IgD-negative memory B cell (primary cell): ENCODE measurements around the gene GPC5. TPM values are rescaled to one million over a fixed set of nuclear protein-coding genes. Genes with fewer than 3 reads are reported as not detected.
A peak's percentile ranks its signal among the peaks of the same experiment; 100 is the strongest.

Experiments used
- H3K27ac Mint-ChIP-seq, 3 donors: one replicate each; pipeline ENCODE4 v1.8.0; 2020 to 2022; ENCODE audit warnings: mild to moderate bottlenecking in 3 of 3, mixed read lengths in 3 of 3, moderate library complexity in 1 of 3
- H3K27me3 Mint-ChIP-seq: one replicate; pipeline ENCODE4 v1.8.0; 2021; ENCODE audit warnings: mixed read lengths
- H3K36me3 Mint-ChIP-seq: one replicate; pipeline ENCODE4 v1.8.0; 2020; ENCODE audit warnings: mild to moderate bottlenecking, mixed read lengths
- H3K4me1 Mint-ChIP-seq, 3 donors: one replicate each; pipeline ENCODE4 v1.8.0; 2020 to 2022; ENCODE audit warnings: mixed read lengths in 3 of 3, mild to moderate bottlenecking in 1 of 3
- H3K4me3 Mint-ChIP-seq, 4 donors: one replicate each; pipeline ENCODE4 v1.8.0; 2020 to 2022; ENCODE audit warnings: mild to moderate bottlenecking in 4 of 4, mixed read lengths in 4 of 4, moderate library complexity in 3 of 4
- H3K9me3 Mint-ChIP-seq, 3 donors: one replicate each; pipeline ENCODE4 v1.8.0; 2020 to 2021; ENCODE audit warnings: mixed read lengths in 3 of 3, mild to moderate bottlenecking in 1 of 3
- polyA plus RNA-seq: library from polyadenylated mRNA; unstranded; fragments of 300-500 nt; fragmentation: Illumina TruSeq; gene quantifications from one replicate; pipeline ENCODE4 v1.2.3, GENCODE V29; 2021

Gene GPC5
- polyA plus RNA-seq, 1 donor from 2014 or later, result 0.24 TPM

GRCh38 chr13:92564942-92565341 lies 1166.5 kb downstream of the GPC5 start:
- Mint-ChIP-seq H3K36me3 (no peaks in the 10 kb centered on the region), H3K27ac (no peak overlapping the region), H3K9me3 (peaks cover 0 to 3% (median 0%) of the 10 kb centered on the region in 3 donors), H3K4me1 (no peaks in the 10 kb centered on the region), H3K4me3 (no peak overlapping the region), H3K27me3 (no peaks in the 10 kb centered on the region)

GRCh38 chr13:92566767-92567166 lies 1168.3 kb downstream of the GPC5 start:
- Mint-ChIP-seq H3K4me1 (no peaks in the 10 kb centered on the region), H3K9me3 (peaks cover 0 to 3% (median 0%) of the 10 kb centered on the region in 3 donors), H3K27me3 (no peaks in the 10 kb centered on the region)

GRCh38 chr13:92572190-92572589 lies 1173.8 kb downstream of the GPC5 start:
- Mint-ChIP-seq H3K9me3 (peaks cover 0 to 6% (median 0%) of the 10 kb centered on the region in 3 donors), H3K27ac (no peak overlapping the region), H3K4me1 (no peaks in the 10 kb centered on the region), H3K27me3 (no peaks in the 10 kb centered on the region), H3K4me3 (no peak overlapping the region), H3K36me3 (no peaks in the 10 kb centered on the region)

More at GRCh38 chr13:92566767-92567166, 1168.3 kb downstream of the GPC5 start:
- no peak overlapping the region for H3K4me3 Mint-ChIP-seq
- H3K27ac Mint-ChIP-seq, result no peak overlapping the region
- H3K36me3 Mint-ChIP-seq, result no peaks in the 10 kb centered on the region

- Mint-ChIP-seq H3K27ac (no peak overlapping the region), H3K4me3 (no peak overlapping the region), H3K4me1 (no peaks in the 10 kb centered on the region), H3K27me3 (no peaks in the 10 kb centered on the region), H3K9me3 (peaks cover 0 to 6% (median 0%) of the 10 kb centered on the region in 3 donors), H3K36me3 (no peaks in the 10 kb centered on the region)
Measured at GRCh38 chr13:92573467-92574057, 1175.1 kb downstream of the GPC5 start.

GRCh38 chr13:92574499-92574898 lies 1176.1 kb downstream of the GPC5 start:
- no peak overlapping the region for H3K4me3 Mint-ChIP-seq

GRCh38 chr13:92575777-92576176 lies 1177.4 kb downstream of the GPC5 start:
- peaks cover 0 to 6% (median 0%) of the 10 kb centered on the region in 3 donors for H3K9me3 Mint-ChIP-seq
- no peak overlapping the region for H3K4me3 Mint-ChIP-seq
- no peak overlapping the region for H3K27ac Mint-ChIP-seq
- H3K36me3 Mint-ChIP-seq, result no peaks in the 10 kb centered on the region
- H3K27me3 Mint-ChIP-seq, result no peaks in the 10 kb centered on the region
- no peaks in the 10 kb centered on the region for H3K4me1 Mint-ChIP-seq

More at GRCh38 chr13:92574499-92574898, 1176.1 kb downstream of the GPC5 start:
- no peaks in the 10 kb centered on the region for H3K27me3 Mint-ChIP-seq
- no peak overlapping the region for H3K27ac Mint-ChIP-seq
- no peaks in the 10 kb centered on the region for H3K4me1 Mint-ChIP-seq
- H3K36me3 Mint-ChIP-seq, result no peaks in the 10 kb centered on the region
- peaks cover 0 to 6% (median 0%) of the 10 kb centered on the region in 3 donors for H3K9me3 Mint-ChIP-seq

GRCh38 chr13:92578358-92578757 lies 1179.9 kb downstream of the GPC5 start:
- Mint-ChIP-seq H3K27me3 (no peaks in the 10 kb centered on the region), H3K4me1 (no peaks in the 10 kb centered on the region), H3K9me3 (peaks cover 0 to 9% (median 0%) of the 10 kb centered on the region in 3 donors), H3K4me3 (no peak overlapping the region), H3K27ac (no peak overlapping the region), H3K36me3 (no peaks in the 10 kb centered on the region)

GRCh38 chr13:92589955-92590354 lies 1191.5 kb downstream of the GPC5 start:
- Mint-ChIP-seq H3K4me3 (no peak overlapping the region), H3K27ac (no peak overlapping the region), H3K4me1 (no peaks in the 10 kb centered on the region), H3K27me3 (no peaks in the 10 kb centered on the region), H3K36me3 (no peaks in the 10 kb centered on the region), H3K9me3 (peaks cover 1 to 12% (median 11%) of the 10 kb centered on the region in 3 donors)

- Mint-ChIP-seq H3K27me3 (no peaks in the 10 kb centered on the region), H3K9me3 (peaks cover 1 to 13% (median 12%) of the 10 kb centered on the region in 3 donors), H3K4me1 (no peaks in the 10 kb centered on the region), H3K27ac (no peak overlapping the region), H3K36me3 (no peaks in the 10 kb centered on the region), H3K4me3 (no peak overlapping the region)
Measured at GRCh38 chr13:92590503-92590908, 1192.1 kb downstream of the GPC5 start.

- Mint-ChIP-seq H3K9me3 (peaks cover 1 to 16% (median 12%) of the 10 kb centered on the region in 3 donors), H3K27me3 (no peaks in the 10 kb centered on the region), H3K4me3 (no peak overlapping the region), H3K4me1 (no peaks in the 10 kb centered on the region), H3K27ac (no peak overlapping the region), H3K36me3 (no peaks in the 10 kb centered on the region)
Measured at GRCh38 chr13:92591117-92591516, 1192.7 kb downstream of the GPC5 start.

GRCh38 chr13:92592757-92593156 lies 1194.3 kb downstream of the GPC5 start:
- Mint-ChIP-seq H3K4me3 (no peak overlapping the region), H3K27me3 (no peaks in the 10 kb centered on the region), H3K27ac (peak overlapping the region in 1 of 3 donors; percentile 36), H3K36me3 (no peaks in the 10 kb centered on the region), H3K4me1 (no peaks in the 10 kb centered on the region), H3K9me3 (peaks cover 1 to 16% (median 9%) of the 10 kb centered on the region in 3 donors)

GRCh38 chr13:92602560-92602959 lies 1204.1 kb downstream of the GPC5 start:
- Mint-ChIP-seq H3K36me3 (no peaks in the 10 kb centered on the region), H3K4me1 (no peaks in the 10 kb centered on the region), H3K9me3 (peaks cover 0 to 8% (median 3%) of the 10 kb centered on the region in 3 donors), H3K27ac (no peak overlapping the region), H3K27me3 (no peaks in the 10 kb centered on the region), H3K4me3 (no peak overlapping the region)

- Mint-ChIP-seq H3K27ac (no peak overlapping the region), H3K36me3 (no peaks in the 10 kb centered on the region), H3K4me3 (no peak overlapping the region), H3K9me3 (peaks cover 0 to 7% (median 1%) of the 10 kb centered on the region in 3 donors), H3K4me1 (no peaks in the 10 kb centered on the region), H3K27me3 (no peaks in the 10 kb centered on the region)
Measured at GRCh38 chr13:92609376-92609775, 1211.0 kb downstream of the GPC5 start.

- H3K9me3 Mint-ChIP-seq, result peaks cover 0 to 7% (median 1%) of the 10 kb centered on the region in 3 donors
- no peak overlapping the region for H3K4me3 Mint-ChIP-seq
- H3K36me3 Mint-ChIP-seq, result no peaks in the 10 kb centered on the region
- no peak overlapping the region for H3K27ac Mint-ChIP-seq
- no peaks in the 10 kb centered on the region for H3K4me1 Mint-ChIP-seq
- H3K27me3 Mint-ChIP-seq, result no peaks in the 10 kb centered on the region
Measured at GRCh38 chr13:92612892-92613291, 1214.5 kb downstream of the GPC5 start.

GRCh38 chr13:92613921-92614320 lies 1215.5 kb downstream of the GPC5 start:
- Mint-ChIP-seq H3K4me1 (no peaks in the 10 kb centered on the region), H3K27me3 (no peaks in the 10 kb centered on the region), H3K27ac (no peak overlapping the region), H3K36me3 (no peaks in the 10 kb centered on the region), H3K4me3 (no peak overlapping the region), H3K9me3 (peaks cover 0 to 2% (median under 1%) of the 10 kb centered on the region in 3 donors)

- no peak overlapping the region for H3K4me3 Mint-ChIP-seq
- no peaks in the 10 kb centered on the region for H3K27me3 Mint-ChIP-seq
- no peaks in the 10 kb centered on the region for H3K4me1 Mint-ChIP-seq
- H3K36me3 Mint-ChIP-seq, result no peaks in the 10 kb centered on the region
- peaks cover 0 to 2% (median 2%) of the 10 kb centered on the region in 3 donors for H3K9me3 Mint-ChIP-seq
- no peak overlapping the region for H3K27ac Mint-ChIP-seq
Measured at GRCh38 chr13:92621985-92622384, 1223.6 kb downstream of the GPC5 start.
